Activated CD8-positive, alpha-beta memory T cell treated with anti-CD3 and anti-CD28 coated beads, Interleukin-2, amount 50 U/mL, for 4 hours (primary cell): ENCODE results near the gene SLC41A2.
"Not testable (repeated sequence)": the region's sequence is repeated elsewhere in the genome, so short reads cannot be mapped to it uniquely, and the experiment has no call there.

ENCODE experiments used
- DNase-seq: peaks from one replicate; pipeline ENCODE4 v3.0.0-alpha.2; 2020

SLC41A2 gene

DNA sequence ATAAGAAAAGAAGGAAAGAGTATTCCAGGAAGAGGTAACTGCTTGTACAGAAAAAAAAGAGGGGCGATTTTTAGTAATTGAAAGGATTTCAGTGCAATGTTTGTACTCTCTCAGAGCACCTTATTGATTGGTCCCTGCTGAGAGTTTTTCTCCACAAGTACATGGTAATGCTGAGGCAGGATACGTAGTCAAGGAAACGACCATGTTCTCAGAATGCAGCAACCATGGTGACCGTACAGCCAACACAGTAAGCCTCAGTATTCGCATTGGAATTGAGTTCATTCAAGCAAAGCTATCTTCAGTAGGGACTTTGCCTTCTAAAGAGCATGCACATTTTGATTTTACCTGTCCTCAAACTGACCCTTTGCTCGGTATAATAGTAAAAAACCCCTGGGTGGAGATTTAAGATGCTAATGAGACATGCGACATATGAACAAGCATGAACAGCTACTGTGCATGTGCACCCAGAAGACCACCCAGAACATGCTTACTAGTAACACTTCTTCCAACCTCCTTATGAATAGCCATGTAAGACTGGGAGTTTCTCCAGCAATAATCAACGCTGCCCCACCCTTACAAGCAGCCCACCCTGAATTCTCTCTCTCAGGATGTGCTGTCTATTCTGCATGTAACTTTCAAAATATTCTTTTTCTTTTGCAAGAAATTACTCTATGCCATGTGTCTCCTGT lies 6.2 kb upstream of the SLC41A2 start:
- DNase-seq: no peak

DNA sequence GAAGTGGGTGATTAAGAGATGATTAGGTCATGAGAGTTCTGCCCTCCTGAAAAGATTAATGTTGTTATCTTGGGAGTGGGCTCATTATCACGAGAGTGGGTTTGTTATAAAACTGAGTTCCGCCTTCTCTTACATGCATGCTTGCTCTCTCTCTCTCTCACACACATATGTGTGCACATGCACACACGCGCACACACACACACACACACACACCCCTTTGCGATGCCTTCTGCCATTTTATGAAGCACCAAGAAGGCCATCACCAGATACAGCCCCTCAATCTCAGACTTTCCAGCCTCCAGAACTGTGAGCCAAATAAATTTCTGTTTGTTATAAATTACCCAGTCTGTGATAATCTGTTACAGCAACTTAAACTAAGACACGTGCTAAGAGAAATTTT lies 5.7 kb upstream of the SLC41A2 start:
- DNase-seq: no peak

DNA sequence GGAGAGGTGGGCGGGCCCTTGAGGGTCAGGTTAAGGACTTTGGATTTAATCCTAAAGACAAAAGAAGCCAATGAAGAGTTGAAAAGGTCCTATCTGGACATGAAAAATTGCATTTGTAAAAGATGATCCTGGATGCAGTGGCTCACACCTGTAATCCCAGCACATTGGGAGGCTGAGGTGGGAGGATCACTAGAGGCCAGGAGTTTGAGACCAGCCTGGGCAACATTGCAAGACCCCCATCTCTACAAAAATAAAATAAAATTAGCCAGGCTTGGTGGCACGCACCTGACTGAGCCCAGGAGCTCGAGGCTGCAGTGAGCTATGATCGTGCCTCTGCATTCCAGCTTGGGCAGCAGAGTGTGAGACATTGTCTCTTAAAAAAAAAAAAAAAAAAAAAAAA lies 2.4 kb upstream of the SLC41A2 start:
- no peak for DNase-seq

DNA sequence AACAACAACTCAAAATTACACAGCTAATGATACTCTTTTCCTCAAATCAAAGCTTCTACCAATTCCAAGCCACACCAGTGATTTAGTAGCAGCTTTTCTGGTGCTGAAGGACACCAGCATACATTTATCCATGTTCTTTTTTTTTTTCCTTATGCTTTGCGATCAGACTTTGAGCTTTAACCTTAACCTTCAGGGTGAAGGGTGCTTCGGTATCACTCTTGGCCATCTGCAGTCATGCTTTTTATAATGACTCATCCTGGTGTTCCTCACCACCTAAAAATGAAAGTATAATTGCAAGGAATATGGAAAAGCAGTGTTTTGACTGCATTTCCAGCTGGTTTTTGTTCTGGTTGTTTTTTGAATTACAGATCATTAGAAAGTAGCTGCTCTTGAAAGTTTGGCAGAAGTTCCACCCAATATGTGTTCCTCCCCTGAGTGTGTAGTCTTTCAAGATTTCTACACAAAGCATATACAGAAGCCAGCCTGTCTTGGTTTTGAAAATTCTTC lies 1.3 kb upstream of the SLC41A2 start:
- DNase-seq: no peak

DNA sequence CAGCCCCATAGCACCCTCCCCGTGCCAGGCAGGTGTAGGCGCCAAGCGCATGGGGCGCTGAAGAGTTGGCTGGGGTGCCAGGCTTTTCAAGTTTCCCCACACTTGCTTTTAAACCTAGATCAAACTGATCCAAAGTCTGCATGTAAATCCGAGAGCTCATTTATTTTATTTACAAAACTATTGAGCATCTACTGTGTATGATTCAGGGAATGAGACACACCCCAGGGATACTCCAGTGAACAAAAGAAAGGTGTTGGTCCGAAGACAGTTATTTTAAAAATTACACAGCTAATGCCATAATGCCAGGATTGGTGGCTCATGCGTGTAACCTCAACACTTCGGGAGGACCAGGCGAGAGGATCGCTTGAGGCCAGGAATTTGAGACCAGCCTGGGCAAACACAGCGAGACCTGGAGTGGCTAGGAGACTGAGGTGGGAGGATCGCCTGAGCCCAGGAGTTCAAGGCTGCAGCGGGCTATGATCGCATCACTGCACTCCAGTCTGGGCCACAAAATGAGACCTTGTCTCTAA lies 780 bp upstream of the SLC41A2 start:
- DNase-seq: no peak

DNA sequence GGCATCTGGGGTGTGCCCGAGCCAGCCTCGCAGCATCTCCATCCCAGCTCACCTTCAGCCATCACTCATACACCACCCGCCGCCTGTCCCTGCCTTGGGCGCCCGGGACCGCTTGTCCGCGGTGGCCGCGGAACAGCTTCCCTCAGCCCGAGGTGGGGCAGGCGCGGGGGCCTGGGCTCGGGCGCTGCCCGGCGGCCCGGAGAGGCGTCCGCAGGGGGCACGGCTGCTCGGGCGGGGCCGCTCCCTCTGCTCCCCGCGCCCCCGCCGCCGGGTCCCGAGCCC lies 430 bp downstream of the SLC41A2 start:
- DNase-seq: peak; percentile 40

DNA sequence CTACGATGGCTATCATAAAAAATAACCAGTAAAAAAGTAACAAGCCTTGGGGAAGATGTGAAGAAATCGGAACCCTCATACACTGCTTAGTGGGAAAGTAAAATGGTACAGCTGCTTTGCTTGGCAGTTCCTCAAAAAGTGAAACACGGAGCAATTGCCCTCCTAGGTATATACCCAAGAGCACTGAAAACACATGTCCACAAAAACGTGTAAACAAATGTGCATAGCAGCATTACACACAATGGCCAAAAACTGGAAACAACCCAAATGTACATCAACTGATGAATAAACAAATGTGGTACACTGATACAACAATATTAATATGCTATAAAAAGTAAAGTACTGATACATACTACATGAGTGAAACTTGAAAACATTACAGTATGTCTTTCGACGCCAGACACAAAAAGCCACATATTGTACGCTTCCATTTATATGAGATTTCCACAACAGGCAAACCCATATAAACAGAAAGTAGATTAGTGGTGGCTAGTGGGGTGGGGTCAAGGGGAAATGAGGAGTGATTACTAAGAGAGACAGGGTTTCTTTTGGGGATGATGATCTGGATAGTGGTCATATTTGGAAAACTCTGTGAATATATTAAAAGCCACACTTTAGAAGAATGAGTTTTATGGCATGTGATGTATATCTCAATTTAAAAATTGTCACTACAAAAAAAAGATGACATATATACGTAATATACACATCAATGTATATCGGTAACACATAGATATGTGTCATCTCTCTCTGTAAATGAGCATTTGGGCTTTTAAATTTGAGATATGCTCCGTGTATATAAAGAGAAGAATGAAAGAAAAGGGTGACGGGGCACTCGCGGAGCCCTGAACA lies 996 bp downstream of the SLC41A2 start:
- DNase-seq: no peak

DNA sequence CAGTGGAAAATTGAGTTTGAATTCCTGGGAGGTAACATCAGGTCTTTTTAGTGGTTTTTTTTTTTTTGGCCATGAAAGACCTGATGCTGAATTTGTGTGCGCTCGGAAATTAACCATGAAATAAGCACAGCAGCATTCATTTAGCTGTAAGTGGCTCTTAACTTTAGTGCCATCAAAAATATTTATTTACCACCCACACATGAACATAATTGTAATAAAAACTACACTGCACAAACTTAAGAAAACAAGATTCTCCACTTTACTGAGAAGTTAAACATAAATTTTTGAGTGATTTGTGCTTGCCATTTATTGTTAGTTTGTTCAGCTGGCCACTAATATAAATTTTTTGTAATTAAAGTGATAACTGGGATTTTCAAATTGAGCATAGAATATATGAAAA lies 2.4 kb downstream of the SLC41A2 start:
- no peak for DNase-seq

DNA sequence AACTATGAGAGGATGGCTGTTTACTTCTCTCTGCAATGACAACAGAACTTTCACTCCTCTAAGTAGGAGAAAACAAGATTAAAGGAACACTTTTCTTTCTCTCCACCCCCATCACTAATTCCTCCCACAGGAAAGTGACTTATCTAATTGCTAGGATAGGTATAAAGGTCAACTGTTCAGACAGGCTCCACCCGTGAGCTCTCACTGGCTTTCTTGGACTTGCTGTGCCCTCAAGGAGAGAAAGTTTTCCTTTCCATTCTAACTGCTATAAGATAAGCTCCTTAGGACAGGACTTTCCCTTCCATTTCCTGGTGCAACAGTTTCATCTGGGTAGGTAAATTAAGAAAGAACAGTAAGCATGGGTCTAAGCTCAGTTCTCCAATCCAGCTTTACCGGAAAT lies 4.8 kb downstream of the SLC41A2 start:
- DNase-seq: no peak

DNA sequence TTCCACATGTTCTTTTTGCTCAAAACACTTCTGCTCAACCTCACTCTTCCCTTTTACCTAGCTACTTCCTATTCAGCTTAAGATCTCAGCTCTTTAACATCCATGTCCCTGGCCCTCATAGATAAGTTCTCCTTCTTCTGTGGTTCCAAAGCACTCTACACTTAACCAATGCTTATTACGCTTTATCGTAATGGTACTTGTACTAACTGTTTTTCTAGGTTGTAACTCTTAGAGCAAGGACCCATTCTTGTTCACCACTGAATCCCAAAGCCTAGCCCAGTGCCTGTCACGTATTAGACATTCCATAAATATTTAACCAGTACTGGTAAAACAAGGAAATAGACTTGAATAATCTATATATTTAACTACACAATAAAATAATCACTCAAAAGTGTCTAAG lies 5.3 kb downstream of the SLC41A2 start:
- DNase-seq: no peak

DNA sequence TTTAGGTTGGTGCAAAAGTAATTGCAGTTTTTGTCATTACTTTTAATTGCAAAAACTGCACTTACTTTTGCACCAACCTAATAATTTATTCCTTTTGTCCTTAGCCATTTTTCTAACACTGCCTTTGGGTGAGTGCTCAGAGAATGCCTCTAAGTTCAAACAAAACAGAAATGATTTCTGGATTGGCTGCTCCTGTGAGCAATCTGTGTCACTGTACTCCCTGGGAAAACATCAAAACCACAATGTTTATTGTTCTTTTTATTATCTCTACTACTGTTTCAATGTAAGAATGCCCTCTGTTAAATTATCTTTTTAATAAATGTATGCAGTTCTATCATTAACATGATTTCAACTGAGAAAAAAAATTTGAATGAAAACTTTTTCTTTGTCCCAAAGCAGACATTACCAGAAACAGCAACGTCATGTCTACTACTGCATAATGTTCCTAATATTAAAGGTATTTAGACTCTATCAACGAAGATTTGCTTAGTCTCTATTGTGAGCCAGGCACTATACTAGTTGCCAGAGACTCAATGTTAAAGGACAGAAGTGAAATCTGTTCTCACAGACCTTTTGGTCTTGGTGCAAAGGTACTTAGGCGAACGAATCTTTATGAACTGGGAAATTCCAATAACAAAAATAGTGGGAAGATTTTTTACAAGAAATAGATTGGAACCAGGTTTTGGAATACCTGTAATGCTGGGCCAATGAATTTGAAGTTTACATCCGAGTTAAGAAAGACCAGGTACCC lies 6.2 kb downstream of the SLC41A2 start:
- no peak for DNase-seq

DNA sequence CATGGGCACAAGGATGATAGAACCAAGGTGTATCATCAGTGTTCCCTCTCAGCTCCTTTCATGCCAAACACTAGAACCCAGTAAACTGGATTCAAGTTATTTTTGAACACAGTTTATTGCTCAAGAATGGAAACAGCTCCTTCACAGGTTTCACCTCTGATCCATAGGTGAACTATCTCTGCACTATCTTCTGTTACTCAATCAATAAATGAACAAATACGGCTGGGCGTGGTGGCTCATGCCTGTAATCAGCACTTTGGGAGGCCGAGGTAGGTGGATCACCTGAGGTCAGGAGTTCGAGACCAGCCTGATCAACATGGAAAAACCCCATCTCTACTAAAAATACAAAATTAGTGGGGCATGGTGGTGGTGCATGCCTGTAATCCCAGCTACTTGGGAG lies 9.4 kb downstream of the SLC41A2 start:
- not testable (repeated sequence) for DNase-seq

DNA sequence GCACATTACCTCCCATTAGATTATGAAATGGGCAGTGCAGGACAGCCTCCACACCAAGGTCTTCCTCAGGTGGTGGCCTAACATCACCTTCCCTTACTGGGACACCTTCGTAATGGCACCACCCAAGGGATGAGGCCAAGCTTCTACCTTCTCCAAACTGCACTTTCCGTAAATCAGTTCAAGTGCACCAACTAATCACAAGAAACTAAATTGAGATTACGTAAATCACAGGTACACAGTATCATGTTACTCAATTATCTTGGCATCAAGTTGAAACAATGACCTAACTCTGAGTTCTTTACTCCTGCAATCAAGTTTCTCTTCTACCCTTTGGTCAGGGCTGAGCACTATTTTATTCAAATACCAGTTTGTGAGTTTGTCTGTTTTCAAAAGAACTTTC lies 13.8 kb downstream of the SLC41A2 start:
- no peak for DNase-seq

DNA sequence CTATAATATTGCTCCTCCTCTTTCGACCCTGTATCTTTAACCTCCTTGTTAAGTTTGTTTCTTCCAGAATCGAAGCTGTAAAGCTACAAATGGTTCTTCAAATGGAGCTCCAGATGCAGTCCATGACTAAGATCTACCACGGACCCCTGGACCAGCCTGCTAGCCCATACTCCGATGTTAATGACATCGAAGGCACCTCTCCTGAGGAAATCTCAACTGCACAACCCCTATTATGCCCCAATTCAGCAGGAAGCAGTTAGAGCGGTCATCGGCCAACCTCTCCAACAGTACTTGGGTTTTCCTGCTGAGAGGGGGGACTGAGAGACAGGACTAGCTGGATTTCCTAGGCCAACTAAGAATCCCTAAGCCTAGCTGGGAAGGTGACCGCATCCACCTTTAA lies 14.7 kb downstream of the SLC41A2 start:
- DNase-seq: not testable (repeated sequence)

DNA sequence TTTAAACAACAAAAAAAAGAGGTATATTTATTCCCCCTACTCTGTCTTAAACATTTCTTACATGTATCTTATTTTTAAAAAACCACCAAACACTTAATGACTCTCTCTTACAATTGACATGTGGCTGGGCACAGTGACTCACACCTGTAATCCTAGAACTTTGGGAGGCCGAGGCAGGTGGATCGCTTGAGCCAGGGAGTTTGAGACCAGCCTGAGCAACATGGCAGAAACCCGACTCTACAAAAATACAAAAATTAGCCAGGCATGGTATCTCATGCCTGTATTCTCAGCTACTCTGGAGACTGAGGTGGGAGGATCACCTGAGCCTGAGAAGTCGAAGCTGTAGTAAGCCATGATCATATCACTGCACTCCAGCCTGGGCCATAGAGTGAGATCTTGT lies 16.0 kb downstream of the SLC41A2 start:
- DNase-seq: no peak

DNA sequence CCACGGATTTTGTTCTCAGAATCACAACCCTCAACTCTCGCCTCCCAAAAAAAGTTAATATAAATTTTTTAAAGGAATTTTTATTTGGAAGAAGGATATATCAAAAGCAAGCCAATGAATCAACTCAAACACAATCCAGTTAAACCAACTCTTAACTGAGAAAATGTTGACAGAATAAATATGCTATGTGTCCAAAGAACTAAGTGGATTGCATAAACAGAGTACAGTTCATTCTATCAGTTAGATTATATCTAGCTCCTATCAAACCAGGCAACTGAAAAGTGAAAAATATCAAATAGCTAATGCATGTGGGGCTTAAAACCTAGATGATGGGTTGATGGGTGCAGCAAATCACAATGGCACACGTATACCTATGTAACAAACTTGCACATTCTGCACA lies 16.6 kb downstream of the SLC41A2 start:
- no peak for DNase-seq

DNA sequence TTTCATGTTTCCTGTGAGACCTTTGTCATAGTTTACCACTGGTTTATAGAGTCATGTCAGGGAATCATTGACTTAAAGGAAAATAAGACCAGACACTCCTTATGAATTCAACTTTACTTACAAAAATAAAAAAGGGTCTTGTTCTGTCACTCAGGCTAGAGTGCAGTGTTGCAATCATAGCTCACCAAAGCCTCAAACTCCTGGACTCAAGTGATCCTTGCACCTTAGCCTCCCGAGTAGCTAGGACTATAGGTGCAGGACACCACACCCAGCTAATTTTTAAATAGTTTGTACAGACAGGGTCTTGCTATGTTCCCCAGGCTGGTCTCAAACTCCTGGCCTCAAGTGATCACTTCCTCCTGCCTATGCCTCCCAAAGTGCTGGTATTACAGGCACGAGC lies 19.0 kb downstream of the SLC41A2 start:
- no peak for DNase-seq

DNA sequence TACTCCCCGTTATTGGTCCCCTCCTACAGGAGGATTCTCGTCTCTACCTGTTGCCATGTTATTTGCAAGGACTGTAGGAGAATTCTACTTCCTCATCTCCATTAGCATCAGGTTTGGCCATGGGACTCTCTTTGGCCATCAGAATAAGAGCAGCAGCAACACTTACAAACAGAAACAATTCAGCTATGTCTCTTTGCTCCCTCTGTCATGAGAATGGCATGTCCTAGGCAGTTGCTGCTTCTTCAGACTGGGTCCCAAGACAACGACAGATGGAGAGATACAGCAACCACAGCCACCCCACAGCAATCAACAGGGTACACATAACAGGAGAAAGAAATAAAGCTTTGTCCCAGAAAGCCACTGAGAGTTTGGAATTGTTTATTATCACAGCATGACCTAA lies 19.7 kb downstream of the SLC41A2 start:
- DNase-seq: no peak

DNA sequence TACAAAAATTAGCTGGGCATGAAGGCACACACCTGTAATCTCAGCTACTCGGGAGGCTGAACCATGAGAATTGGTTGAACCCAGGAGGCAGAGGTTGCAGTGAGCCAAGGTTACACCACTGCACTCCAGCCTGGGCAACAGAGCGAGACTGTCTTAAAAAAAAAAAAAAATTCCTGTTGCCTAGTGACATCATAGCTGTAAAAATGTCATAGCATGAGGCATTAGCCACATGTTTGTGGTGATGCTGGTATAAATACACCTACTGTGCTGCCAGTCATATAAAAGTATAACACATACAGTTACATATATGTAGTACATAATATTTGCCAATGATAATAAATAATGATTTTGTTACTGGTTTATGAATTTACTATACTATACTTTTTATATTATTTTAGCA lies 22.2 kb downstream of the SLC41A2 start:
- no peak for DNase-seq

DNA sequence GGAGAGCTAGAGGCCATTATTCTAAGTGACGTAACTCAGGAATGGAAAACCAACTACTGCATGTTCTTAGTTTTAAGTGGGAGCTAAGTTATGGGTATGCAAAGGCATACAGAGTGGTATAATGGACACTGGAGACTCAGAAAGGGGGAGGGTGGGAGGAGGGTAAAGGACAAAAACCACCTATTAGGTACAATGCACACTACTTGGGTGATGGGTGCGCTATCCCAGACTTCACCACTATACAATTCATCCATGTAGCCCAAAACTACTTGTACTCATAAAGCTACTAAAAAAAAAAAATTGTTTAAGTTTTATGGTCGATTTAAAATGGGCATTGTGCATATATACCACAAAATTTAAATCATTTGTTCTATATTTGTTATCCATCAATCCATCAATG lies 24.3 kb downstream of the SLC41A2 start:
- no peak for DNase-seq

DNA sequence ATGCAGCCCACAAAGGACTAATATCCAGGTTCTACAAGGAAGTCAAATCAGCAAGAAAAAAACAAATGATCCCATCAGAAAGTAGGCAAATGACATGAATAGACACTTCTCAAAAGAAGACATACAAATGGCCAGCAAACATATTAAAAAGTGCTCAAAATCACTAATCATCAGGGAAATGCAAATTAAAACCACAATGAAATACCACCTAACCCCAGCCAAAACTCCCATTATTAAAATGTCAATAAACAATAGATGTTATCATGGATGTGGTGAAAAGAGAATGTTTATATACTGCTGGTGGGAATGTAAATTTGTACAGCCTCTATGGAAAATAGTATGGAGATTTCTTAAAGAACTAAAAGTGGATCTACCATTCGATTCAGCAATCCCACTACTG lies 25.0 kb downstream of the SLC41A2 start:
- no peak for DNase-seq

DNA sequence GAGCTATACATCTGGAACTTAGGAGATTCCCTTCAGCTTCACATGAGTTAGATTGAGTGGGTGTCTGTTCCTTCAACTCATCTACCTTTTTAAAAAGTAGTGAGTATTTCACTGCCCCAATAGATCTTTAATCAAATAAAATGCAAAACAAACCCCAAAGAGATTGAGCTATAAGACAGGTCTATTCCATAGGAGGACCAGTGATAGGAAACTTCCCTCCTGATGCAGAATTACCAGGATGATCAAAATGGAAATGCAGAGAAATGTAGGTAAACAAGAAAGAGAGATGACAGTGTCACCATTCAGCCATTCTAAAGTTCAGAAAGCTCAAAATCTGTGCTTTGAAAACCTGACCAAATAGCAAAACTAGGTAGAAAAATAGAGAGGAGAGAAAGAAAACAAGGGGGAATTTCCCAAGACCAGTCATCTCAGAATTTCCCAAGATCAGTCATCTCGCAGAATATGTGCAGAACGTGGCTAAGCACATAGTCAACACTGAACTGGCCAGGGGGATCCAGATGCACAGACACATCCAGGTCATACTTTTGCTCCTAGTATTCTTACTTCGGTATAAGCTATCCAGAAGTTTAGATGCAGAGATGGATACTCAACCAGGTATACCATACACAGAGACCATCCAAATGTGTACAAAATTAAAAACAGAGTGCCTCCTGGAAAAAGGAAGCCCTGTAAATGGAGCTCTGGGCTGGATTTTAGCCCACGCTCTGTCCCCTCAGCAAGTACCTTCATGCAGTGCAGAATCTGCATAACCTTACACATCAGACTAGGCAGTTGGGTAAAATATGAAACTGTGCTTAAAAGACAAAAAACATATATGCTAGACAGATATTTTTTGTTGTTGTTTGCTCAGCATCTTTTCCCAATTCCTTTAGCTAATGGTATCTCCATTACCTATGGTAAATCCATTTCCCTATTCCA lies 27.4 kb downstream of the SLC41A2 start:
- no peak for DNase-seq

DNA sequence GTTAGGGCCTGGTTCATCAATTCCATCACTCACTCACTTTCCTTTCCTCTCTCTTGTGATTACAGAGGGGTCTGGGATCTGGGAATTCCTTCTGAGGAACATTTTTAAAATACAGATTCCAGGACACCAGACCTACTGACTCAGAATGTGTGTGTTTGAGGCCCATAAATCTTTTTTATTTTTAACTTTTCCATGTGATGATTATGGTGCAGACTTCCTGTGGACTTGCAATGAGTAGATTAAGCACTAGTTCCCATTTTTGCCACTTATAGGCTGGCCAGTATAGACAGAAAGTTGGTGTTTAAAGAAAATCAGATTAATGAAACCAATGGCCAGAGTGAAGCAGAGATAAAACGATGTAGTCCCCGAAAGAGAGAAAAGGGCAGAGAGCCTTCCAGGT lies 28.1 kb downstream of the SLC41A2 start:
- no peak for DNase-seq
